NCI-H748 treated with DMSO at 0.1 percent for 48 hours (cell line): Measurements from ENCODE around the gene MGAT4D.
"Not testable (repeated sequence)": the region's sequence is repeated elsewhere in the genome, so short reads cannot be mapped to it uniquely, and the experiment has no call there.

Experiments
- DNase-seq: peaks from one replicate; lab custom pipeline; 2025; lab: John Stamatoyannopoulos, UW

MGAT4D gene

GRCh38 chr4:140439644-140440142 lies 58.4 kb downstream of the MGAT4D start:
- no peak for DNase-seq

GRCh38 chr4:140427919-140428471 lies 70.1 kb downstream of the MGAT4D start:
- peak; percentile 37 for DNase-seq

- peak; percentile 73 for DNase-seq
Measured at GRCh38 chr4:140427106-140427918, 70.8 kb downstream of the MGAT4D start, which contains the start of gene CLGN. CLGN (minus strand) TSS chr4:140427648; CDS start chr4:140413078, 14,570 bp downstream.

GRCh38 chr4:140426610-140427105 lies 71.4 kb downstream of the MGAT4D start:
- DNase-seq: peak; percentile 52

- no peak for DNase-seq
Measured at GRCh38 chr4:140423106-140423505, 75.0 kb downstream of the MGAT4D start.

GRCh38 chr4:140413130-140413969 lies 84.7 kb downstream of the MGAT4D start:
- DNase-seq: not testable (repeated sequence)

GRCh38 chr4:140408974-140409373 lies 89.1 kb downstream of the MGAT4D start:
- DNase-seq: no peak

GRCh38 chr4:140406292-140406691 lies 91.8 kb downstream of the MGAT4D start:
- DNase-seq: no peak

GRCh38 chr4:140400111-140400510 lies 98.0 kb downstream of the MGAT4D start:
- no peak for DNase-seq

- DNase-seq: no peak
Measured at GRCh38 chr4:140395668-140396067, 102.4 kb downstream of the MGAT4D start.
